Activated CD8-positive, alpha-beta memory T cell treated with anti-CD3 and anti-CD28 coated beads for 48 hours (primary cell): ENCODE measurements around the gene MRPL55.

Experiments
- DNase-seq, 3 experiments: peaks; one replicate each; pipeline ENCODE4 v3.0.0-alpha.2; 2020; ENCODE audit warnings: low read depth in 2 of 3, low spot score in 2 of 3

Gene MRPL55

GRCh38 chr1:228072658-228073043 lies 36.4 kb downstream of the MRPL55 start:
- DNase-seq = no peak

DNA sequence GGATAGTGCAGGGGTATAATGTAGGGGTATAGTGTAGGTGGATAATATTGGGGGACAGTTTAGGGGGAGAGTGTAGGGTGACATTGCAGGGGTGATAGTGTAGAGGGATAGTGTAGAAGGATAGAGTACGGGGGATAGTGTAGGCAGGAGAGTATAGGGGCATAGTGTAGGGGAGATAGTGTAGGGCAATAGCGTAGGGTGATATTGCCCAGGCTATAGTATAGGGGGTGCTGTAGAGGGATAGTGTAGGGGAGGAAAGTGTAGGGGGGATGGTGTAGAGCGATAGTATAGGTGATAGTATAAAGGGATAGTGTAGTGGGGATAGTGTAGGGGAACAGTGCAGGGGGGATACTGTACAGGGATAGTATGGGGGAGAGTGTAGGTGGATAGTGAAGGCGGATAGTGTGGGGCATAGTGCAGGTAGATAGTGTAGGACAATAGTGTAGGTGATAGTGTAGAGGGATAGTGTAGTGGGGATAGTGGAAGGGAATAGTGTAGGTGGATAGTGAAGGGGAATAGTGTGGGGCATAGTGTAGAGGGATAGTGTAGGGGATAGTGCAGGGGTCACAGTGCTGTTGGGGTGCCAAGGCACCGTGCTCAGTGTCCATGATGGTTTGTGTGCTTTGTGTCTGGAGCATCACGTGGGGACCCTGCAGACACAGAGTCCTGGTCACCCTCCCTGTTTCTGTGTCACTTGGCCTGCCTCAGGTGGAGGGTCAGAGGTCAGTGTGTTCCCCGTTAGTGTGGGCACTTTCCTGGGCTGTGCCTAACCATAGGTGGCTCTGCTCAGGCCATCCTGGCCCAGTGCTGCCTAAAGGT lies 37.1 kb downstream of the MRPL55 start:
- DNase-seq = no peak

GRCh38 chr1:228070851-228071250 lies 38.2 kb downstream of the MRPL55 start:
- no peak for DNase-seq

- no peak for DNase-seq
Measured at GRCh38 chr1:228070173-228070572, 38.9 kb downstream of the MRPL55 start.

- DNase-seq = no peak
Measured at GRCh38 chr1:228068359-228068758, 40.7 kb downstream of the MRPL55 start.

- no peak for DNase-seq
Measured at GRCh38 chr1:228066891-228067654, 42.0 kb downstream of the MRPL55 start.

DNA sequence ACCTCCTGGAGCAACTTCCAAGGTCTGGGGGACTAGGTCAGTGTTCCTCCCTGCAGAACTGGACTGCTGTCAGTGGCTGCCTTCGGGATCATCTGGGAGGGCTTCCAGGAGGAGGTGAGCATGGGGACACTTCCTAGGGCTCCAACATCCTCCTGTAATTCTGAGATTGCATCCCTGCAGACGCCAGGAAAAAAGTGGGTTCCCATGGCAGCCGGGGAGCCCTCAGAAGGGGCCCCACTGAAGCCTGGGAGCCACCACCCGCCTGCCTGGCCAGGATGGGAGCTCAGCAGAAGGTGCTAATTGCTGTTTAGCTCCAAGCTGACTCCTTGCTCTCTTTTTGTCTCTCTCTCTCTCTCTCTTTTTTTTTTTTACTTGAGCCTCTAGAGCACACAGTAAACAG lies 42.7 kb downstream of the MRPL55 start:
- no peak for DNase-seq

DNA sequence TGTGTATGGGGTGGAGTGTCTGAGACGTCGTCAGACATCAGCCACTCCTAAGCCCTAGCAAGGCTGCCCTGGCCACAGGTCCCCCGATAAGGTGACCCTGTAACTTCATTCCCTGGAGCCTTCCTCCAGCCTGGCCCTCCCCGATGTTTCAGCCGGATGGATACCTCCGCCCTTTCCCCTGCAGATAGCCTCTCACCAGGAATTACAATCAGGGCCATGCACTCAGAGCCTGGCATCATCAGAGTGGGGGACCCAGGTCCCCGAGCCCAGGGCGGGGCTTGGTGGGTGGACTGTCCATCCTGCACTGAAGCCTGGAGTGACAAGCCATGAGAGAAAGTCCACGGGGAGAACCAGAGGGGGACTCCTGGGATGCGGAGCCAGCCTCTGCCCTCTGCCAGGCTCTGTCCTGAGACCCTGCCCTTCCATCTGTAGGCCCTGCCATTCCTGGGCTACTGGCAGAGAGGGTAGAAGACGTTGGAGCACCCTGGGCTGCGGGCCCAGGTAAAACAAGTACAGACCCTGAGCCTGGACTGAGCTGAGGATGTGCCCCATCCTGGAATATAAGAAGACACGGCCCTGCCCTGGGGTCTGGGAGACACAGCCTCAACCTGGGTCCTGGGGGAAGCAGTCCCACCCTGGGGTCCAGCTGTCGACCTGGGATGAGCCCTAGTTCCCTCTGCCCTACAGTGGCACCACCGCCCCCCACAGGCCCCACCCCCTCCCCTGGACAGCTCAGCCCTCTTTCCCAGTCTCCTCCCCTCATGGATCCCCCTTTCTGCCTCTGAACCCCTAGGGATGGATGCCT lies 43.4 kb downstream of the MRPL55 start:
- no peak for DNase-seq

GRCh38 chr1:228064741-228065542 lies 44.2 kb downstream of the MRPL55 start:
- no peak for DNase-seq

DNA sequence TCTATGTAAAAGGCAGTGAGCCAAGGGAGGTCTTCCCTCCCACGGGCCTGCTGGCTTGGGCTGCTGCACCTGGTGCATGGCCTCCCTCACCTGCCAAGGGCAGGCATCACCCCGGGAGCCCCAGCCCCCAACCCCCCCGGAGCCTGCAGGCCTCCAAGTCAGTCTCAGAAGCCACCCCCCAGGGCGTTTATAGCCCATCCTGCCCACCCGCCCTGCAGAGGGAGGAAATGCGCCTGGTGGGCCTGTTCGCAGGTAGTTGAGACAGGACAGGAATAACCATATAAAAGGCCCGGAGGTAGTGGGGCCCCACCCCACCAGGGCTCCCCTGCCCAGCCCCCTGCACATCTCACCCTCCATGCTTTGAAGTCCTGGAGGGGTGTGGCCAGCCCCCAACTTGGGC lies 44.8 kb downstream of the MRPL55 start:
- no peak for DNase-seq

- DNase-seq = no peak
Measured at GRCh38 chr1:228063251-228064191, 45.6 kb downstream of the MRPL55 start.

DNA sequence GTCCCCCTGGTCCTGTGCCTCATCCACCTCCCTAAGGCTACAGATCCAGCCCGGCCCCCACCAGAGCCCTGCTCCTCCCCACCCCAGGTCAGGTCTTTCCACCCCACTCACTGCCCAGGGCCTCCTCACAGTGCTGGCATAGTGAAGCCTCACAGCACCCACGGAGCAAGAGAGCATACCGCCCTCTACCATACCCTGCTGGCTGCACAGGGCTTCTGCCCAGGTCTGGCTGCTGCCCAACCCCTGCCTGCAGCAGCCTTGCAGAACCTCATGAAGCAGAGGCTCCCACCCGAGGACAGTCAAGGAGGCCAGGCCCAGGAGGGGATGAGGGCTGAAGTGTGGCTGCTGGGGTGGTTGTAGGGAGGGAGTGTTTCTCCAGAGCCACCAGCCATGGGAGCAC lies 46.3 kb downstream of the MRPL55 start:
- DNase-seq = no peak

DNA sequence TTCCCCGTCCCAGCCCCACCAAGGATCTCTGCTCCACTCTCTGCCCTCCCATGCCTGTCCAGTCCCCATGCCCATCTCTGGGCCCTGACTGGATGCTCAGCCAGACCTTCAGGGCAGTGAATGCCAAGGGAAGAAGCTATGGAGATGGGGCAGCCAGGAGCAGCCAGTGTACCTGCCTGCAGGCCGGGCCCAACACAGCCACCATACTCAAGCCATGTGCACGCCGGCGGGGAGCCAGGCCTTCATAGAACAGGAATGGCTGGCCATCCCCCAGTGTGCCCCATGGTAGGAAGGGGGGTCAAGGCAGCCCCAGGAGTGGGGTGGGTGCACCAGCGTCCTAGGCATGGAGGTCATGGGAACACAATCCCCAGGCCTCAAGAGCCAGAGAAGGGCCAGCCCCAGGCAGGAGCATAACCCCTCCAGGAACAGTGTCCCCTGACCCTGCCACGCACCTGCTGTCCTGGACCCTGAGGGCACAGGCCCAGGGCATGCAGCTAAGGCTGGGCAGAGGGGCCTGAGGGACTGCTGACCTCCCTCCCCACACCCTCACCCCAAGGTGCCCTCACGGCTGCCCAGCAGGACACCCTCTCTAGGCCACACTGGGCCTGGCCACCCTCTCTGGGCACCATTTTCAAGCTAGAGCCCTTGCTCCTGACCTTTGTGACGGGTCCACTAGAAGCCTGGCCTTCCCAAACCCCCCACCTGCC lies 46.9 kb downstream of the MRPL55 start:
- no peak for DNase-seq

- DNase-seq = no peak
Measured at GRCh38 chr1:228061411-228062084, 47.6 kb downstream of the MRPL55 start.

DNA sequence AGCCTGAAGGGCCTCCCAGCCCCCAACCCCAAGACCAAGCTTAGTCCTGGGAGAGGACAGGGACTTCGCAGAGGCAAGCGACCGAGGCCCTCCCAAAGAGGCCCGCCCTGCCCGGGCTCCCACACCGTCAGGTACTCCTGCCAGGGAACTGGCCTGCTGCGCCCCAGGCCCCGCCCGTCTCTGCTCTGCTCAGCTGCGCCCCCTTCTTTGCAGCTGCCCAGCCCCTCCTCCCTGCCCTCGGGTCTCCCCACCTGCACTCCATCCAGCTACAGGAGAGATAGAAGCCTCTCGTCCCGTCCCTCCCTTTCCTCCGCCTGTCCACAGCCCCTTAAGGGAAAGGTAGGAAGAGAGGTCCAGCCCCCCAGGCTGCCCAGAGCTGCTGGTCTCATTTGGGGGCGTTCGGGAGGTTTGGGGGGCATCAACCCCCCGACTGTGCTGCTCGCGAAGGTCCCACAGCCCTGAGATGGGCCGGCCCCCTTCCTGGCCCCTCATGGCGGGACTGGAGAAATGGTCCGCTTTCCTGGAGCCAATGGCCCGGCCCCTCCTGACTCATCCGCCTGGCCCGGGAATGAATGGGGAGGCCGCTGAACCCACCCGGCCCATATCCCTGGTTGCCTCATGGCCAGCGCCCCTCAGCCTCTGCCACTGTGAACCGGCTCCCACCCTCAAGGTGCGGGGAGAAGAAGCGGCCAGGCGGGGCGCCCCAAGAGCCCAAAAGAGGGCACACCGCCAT lies 48.5 kb downstream of the MRPL55 start:
- no peak for DNase-seq

- peak in 2 of 3 experiments; percentile 43 to 69 for DNase-seq
Measured at GRCh38 chr1:228059634-228060457, 49.3 kb downstream of the MRPL55 start.
